VCaP (cell line): ENCODE data around the gene KCNJ5.

Source experiments
- H3K27ac ChIP-seq: fragments of 450-650 bp; 2 replicates; pipeline ENCODE4 v1.5.1; 2017
- TF ChIP-seq, protein P1 (sequence below): fragments of 450-650 bp; conservative IDR thresholded peaks from 2 replicates; pipeline ENCODE4 v1.5.1; 2017; ENCODE audit warnings: mild to moderate bottlenecking, moderate library complexity

KCNJ5 gene

DNA sequence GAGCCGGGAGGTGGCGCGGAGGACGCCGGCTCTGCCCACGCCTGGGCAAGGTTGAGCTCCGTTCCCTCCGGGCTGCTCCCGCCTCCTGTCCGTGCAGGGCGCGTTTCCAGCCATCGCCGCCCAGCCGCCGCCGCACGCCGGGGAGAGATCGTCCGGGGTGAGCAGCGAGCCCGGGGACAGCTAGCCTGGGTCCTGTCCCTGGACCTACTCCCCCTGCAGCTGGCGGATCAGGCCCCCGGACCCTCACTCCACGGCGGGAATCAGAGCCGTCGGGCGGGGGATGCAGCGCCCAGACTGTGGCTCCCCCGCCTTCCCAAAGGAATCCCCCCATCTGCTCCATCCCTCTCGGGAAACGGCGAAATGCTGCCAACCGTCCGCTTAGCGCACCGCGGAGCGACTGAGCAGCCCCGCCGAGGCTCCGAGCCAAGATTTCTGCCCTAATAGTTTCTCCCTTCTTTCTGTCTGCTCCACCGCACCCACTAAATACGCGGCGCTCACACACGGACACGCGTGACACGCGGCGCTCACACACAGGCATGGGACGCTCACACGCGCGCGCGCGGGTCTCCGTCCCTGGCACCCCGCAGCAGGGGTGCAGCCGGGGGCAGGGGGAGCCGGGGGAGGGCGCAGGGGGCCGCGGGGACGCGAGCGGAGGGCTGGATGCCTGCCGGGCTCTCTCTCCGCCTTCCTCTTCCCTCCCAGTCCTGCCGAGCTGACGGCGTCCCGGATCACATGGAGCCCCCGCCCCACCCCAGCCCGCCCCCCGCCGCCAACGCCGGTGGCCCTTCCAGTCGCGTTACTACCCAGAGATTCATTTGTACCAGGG, at the start of gene KCNJ5:
TSS of gene KCNJ5 (plus strand) at position 814 of the 826 bp plus-strand sequence. CDS start 19,918 bp downstream, outside the sequence.
- peak within 1 kb of the TSS; percentile 48; the same call in 1 of the 2 replicates for H3K27ac ChIP-seq
- TF ChIP-seq, protein P1, sequence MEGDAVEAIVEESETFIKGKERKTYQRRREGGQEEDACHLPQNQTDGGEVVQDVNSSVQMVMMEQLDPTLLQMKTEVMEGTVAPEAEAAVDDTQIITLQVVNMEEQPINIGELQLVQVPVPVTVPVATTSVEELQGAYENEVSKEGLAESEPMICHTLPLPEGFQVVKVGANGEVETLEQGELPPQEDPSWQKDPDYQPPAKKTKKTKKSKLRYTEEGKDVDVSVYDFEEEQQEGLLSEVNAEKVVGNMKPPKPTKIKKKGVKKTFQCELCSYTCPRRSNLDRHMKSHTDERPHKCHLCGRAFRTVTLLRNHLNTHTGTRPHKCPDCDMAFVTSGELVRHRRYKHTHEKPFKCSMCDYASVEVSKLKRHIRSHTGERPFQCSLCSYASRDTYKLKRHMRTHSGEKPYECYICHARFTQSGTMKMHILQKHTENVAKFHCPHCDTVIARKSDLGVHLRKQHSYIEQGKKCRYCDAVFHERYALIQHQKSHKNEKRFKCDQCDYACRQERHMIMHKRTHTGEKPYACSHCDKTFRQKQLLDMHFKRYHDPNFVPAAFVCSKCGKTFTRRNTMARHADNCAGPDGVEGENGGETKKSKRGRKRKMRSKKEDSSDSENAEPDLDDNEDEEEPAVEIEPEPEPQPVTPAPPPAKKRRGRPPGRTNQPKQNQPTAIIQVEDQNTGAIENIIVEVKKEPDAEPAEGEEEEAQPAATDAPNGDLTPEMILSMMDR: 0 out of 2 replicates have a peak, but pooled peaks have one; percentile 11

DNA sequence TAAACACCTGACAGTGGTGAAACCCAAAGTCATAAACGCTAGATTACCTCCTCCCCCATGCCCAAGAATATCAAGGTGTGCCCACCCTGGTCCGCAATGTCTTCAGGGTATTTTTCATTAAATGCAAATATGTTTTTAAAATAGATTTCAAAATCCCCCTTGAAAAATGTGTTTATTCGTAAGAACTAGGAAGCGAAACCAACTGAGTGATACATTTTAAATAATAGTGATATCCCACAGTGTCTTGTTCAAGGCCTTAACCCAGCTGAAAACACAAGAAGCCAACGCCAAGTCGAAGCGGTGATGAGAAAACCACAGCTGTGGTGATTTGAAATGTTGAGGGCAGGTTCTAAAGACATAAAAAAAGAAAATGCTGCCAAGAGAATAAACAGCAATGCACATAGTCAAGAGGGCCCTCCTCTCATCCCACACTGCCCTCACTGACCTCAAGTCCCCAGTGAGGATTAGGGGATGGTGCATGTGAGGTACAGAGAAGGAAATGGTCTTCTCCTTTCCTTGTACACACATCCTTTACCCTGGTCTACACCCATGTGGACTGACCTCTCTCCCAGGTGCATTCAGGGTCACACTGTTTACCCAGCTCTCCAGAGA, 49.6 kb upstream of the KCNJ5 start:
- TF ChIP-seq, protein P1: no peak
- no peak overlapping the region for H3K27ac ChIP-seq

DNA sequence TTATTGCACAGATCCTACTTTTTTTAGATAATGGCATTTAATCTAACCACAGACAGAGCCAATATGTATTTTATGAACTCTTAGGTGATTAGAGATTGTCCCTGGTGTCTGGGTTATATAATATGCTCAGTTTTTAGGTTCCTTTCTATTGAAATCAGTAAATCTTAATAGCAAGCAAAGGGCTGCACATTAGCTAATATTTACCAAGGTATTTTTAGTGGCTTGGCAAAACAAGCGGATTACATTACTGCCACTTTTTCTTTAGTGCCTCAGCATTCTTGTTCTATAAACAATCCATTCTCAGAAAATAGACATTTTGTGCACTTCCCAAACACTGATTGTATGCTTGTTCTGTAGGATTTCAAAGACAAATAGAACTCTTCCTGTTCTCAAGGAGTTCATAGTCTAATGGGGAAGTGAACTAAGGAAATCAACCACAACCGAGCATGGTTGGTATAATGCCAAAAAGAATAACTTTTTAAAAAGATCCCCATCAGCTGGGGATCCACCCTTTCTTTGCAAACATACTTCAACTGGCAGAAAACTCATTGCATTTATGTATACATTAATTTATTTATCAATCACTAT, 47.9 kb upstream of the KCNJ5 start:
- TF ChIP-seq, protein P1: no peak

DNA sequence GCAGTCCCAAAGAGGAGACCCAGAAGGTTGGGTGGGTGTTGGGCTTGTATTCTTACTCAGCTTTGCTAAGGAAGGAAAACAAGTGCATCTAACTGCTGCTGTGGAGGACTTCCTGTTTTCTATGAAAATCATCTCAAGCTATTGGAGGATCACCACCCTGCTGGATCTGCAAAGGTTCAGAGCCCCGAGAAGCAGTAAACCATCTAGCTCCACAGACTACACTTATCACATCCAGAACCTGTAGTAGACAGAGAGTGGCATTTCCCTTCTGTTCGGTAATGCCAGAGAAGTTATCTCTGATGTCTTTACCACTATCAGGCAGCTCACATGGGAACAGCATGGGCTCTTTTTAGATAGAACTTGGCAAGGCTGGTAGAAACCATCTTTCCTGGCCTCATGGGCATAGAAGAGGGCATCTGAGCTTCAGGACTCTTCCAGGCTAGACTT, 45.8 kb upstream of the KCNJ5 start:
- H3K27ac ChIP-seq: no peak overlapping the region
- TF ChIP-seq, protein P1: no peak

More for the DNA sequence above, 47.9 kb upstream of the KCNJ5 start:
- H3K27ac ChIP-seq: no peak overlapping the region

DNA sequence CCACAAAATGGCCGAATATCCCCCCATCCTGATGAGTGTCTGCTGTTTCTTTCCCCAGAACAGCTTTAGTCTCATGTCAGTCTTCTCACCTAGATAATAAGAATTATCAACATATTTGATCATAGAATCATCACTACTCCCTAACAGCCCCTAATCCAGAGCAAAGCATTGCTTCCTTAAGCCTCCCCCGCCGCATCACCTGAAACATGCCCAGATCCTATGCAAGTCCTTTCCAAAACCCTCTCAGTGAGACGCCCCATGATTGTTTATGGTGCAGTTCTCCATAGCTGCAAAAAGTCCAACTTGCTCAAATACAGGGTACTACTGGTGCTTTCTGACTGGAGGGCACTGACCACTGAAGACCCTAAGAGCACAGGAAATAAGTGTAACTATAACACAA, 44.2 kb upstream of the KCNJ5 start:
- TF ChIP-seq, protein P1: no peak
- no peak overlapping the region for H3K27ac ChIP-seq

DNA sequence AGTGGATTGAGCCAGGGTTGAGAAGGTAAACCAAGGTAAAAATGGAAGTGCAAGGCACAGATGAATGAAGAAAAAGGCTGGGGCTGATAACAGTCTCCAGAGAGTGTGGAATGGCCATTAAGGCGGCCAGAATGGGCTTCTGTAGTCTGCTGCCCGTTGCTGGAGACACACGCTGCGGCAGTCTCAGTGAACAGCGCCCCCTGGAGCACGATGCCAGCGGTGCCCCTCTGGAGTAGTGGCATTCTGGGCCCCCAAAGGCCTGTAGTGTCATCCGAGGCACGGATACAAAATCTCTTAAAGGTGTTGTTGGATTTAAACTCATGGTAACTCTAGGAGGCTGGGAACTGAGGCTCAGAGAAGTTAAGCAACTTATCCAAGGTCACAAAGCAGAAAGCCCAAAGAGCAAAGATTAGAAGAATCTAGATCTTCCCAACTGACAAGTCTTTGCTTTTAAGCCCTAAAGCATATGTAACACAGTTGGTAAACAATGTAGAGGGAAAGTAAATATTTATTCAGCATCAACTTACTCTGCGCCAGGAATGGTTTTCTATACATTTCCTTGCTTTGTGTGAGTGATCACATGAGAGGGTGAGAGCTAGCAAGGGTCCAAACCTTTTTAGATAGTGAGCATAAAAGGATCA, 42.2 kb upstream of the KCNJ5 start:
- H3K27ac ChIP-seq: no peak overlapping the region
- TF ChIP-seq, protein P1: peak; percentile 40
